K562 (cell line): Measurements from ENCODE around the gene G6PD. TPM values are rescaled to one million over a fixed set of nuclear protein-coding genes. Genes with fewer than 3 reads are reported as not detected.

Experiments
- ATAC-seq: fragments of 200-7000 bp; cut with Tn5 transposase; 3 replicates; pipeline ENCODE4 v1.9.1; 2020; ENCODE audit warnings: moderate library complexity
- BruUV-seq: library from RNA; stranded (reverse); fragments of 400-500 nt; replicated peaks from 2 replicates; lab custom pipeline; 2021; lab: Mats Ljungman, UMichigan
- CTCF ChIA-PET: fragments of 300-600 bp; formaldehyde crosslinking; extraction: SDS; loops from one replicate; lab custom pipeline; 2021; ENCODE audit warnings: low intra/inter-chr PET ratio; lab: Yijun Ruan, JAX
- POLR2A ChIA-PET: fragments of 300-600, 350-650 bp; sonication (Branson Sonifier 250); formaldehyde crosslinking; extraction: SDS; loops from one replicate; lab custom pipeline; 2021; ENCODE audit warnings: antibody characterized with exemption, inconsistent platforms; lab: Yijun Ruan, JAX
- DNase-seq, 4 experiments: peaks; one replicate each; pipeline versions ENCODE4 v3.0.0 to v3.0.0-alpha.2; 2011 to 2018; ENCODE audit warnings: low spot score in 3 of 4, mixed read lengths in 3 of 4; ENCODE audit errors: extremely low read depth in 1 of 4
- FAIRE-seq: peaks from 2 replicates; lab custom pipeline; 2011; peaks lifted over from hg19 to GRCh38; lab: Jason Lieb, UNC
- H2AFZ ChIP-seq: 2 replicates; pipeline ENCODE4 v1.6.0; 2011; ENCODE audit warnings: low read depth, low read length, control low read depth, inconsistent platforms
- H3K27ac ChIP-seq: fragments of 200-600 bp; 3 replicates; pipeline ENCODE4 v1.8.0; 2011; ENCODE audit warnings: low read depth, mild to moderate bottlenecking, control low read depth, inconsistent platforms, low read length, moderate library complexity, mixed read lengths; ENCODE audit errors: extremely low read depth
- H3K27me3 ChIP-seq, 2 experiments: fragments of 300-600 bp in 1 of 2; 2 replicates in 1 of 2; 3 replicates in 1 of 2; pipeline versions ENCODE4 v1.6.0 to v1.8.0; 2011; ENCODE audit warnings: inconsistent platforms in 2 of 2, low read length in 2 of 2, mild to moderate bottlenecking in 1 of 2, mixed read lengths in 1 of 2, moderate library complexity in 1 of 2; ENCODE audit not compliant: control insufficient read depth in 2 of 2, insufficient read depth in 2 of 2
- H3K36me3 ChIP-seq: fragments of 300-600 bp; 3 replicates; pipeline ENCODE4 v1.8.0; 2011; ENCODE audit warnings: mild to moderate bottlenecking, low read length, inconsistent platforms; ENCODE audit not compliant: control insufficient read depth, insufficient read depth
- H3K4me1 ChIP-seq, 2 experiments: fragments of 200-600 bp in 1 of 2; replicated peaks in 1 of 2; 2 replicates in 1 of 2; 3 replicates in 1 of 2; pipeline versions ENCODE4 v1.5.1 to v1.8.0; 2011; ENCODE audit warnings: inconsistent platforms in 2 of 2, low read length in 2 of 2, mild to moderate bottlenecking in 1 of 2, mixed read lengths in 1 of 2, moderate library complexity in 1 of 2; ENCODE audit not compliant: control insufficient read depth in 2 of 2, insufficient read depth in 2 of 2
- H3K4me2 ChIP-seq: 2 replicates; pipeline ENCODE4 v1.6.1; 2011; ENCODE audit warnings: low read length, control low read depth, inconsistent platforms, mixed read lengths; ENCODE audit not compliant: insufficient read depth
- H3K4me3 ChIP-seq: fragments of 200-600 bp; sonication (generic), shearing (Covaris generic); 2 replicates; pipeline ENCODE4 v1.5.1; 2016; ENCODE audit warnings: control low read depth, inconsistent platforms
- H3K79me2 ChIP-seq: fragments of 200-600 bp; 3 replicates; pipeline ENCODE4 v1.8.0; 2011; ENCODE audit warnings: low read length, inconsistent platforms; ENCODE audit not compliant: control insufficient read depth, insufficient read depth
- H3K9ac ChIP-seq, 2 experiments: 2 replicates each; pipeline versions ENCODE4 v1.6.0 to v1.6.1; 2011; ENCODE audit warnings: low read depth in 2 of 2, low read length in 2 of 2, control low read depth in 1 of 2, inconsistent platforms in 1 of 2, mild to moderate bottlenecking in 1 of 2, mixed read lengths in 1 of 2; ENCODE audit not compliant: insufficient read depth in 1 of 2
- H3K9me1 ChIP-seq: one replicate; pipeline ENCODE4 v1.6.0; 2011; ENCODE audit warnings: inconsistent platforms, mild to moderate bottlenecking, low read length, moderate library complexity; ENCODE audit not compliant: control insufficient read depth, insufficient read depth
- H3K9me3 ChIP-seq: replicated peaks from 2 replicates; pipeline ENCODE4 v1.5.1; 2011; ENCODE audit warnings: low read depth, low read length, inconsistent platforms; ENCODE audit not compliant: control insufficient read depth, insufficient read depth
- H4K20me1 ChIP-seq: replicated peaks from 2 replicates; pipeline ENCODE4 v1.6.1; 2011; ENCODE audit warnings: low read length, inconsistent platforms, mixed read lengths; ENCODE audit not compliant: control insufficient read depth, insufficient read depth
- CHD2 ChIP-seq: IDR thresholded peaks from 2 replicates; pipeline ENCODE4 v1.6.1; 2011; ENCODE audit warnings: low read depth, low read length
- DNMT1 ChIP-seq: fragments of 450-650 bp; IDR thresholded peaks from 2 replicates; pipeline ENCODE4 v1.6.1; 2016; ENCODE audit warnings: antibody characterized with exemption, mild to moderate bottlenecking
- FOXJ3 ChIP-seq: sonication (generic); formaldehyde crosslinking; IDR thresholded peaks from 2 replicates; pipeline ENCODE4 v1.4.0; 2020; ENCODE audit warnings: mild to moderate bottlenecking, missing genetic modification reagents
- HDAC8 ChIP-seq: fragments of 450-650 bp; IDR thresholded peaks from 2 replicates; pipeline ENCODE4 v1.6.1; 2016; ENCODE audit warnings: mild to moderate bottlenecking, missing genetic modification characterization, moderate library complexity, missing compliant biosample characterization
- HINFP ChIP-seq: fragments of 450-650 bp; conservative IDR thresholded peaks from 2 replicates; pipeline ENCODE4 v1.6.1; 2016; ENCODE audit warnings: missing genetic modification characterization, low read depth, mild to moderate bottlenecking, control low read depth, missing compliant biosample characterization
- IRF1 ChIP-seq: sonication (generic); formaldehyde crosslinking; IDR thresholded peaks from 2 replicates; pipeline ENCODE4 v1.8.0; 2022; ENCODE audit warnings: missing genetic modification reagents, mild to moderate bottlenecking, borderline replicate concordance
- PHB2 ChIP-seq: fragments of 450-650 bp; IDR thresholded peaks from 2 replicates; pipeline ENCODE4 v1.6.1; 2017; ENCODE audit warnings: low read depth
- PKNOX1 ChIP-seq: fragments of 450-650 bp; IDR thresholded peaks from 2 replicates; pipeline ENCODE4 v1.6.1; 2016
- RFX1 ChIP-seq: fragments of 450-650 bp; IDR thresholded peaks from 2 replicates; pipeline ENCODE4 v1.6.1; 2016; ENCODE audit warnings: mild to moderate bottlenecking, moderate library complexity
- ZKSCAN1 ChIP-seq: fragments of 150-350 bp; IDR thresholded peaks from 2 replicates; pipeline ENCODE4 v1.6.1; 2016; ENCODE audit warnings: low read depth, low read length
- ZMIZ1 ChIP-seq, 2 experiments: fragments of 150-350 bp in 1 of 2; IDR thresholded peaks; 2 replicates each; pipeline ENCODE4 v1.6.1; 2012 to 2016; ENCODE audit warnings: low read depth in 2 of 2, low read length in 2 of 2, mild to moderate bottlenecking in 1 of 2, moderate library complexity in 1 of 2
- ZNF174 ChIP-seq: fragments of 250-450 bp; sonication (Bioruptor Pico); IDR thresholded peaks from 2 replicates; pipeline ENCODE4 v1.4.0; 2020; ENCODE audit warnings: mild to moderate bottlenecking
- ZNF41 ChIP-seq: fragments of 250-450 bp; sonication (Bioruptor Pico); conservative IDR thresholded peaks from 2 replicates; pipeline ENCODE4 v1.4.0; 2020; ENCODE audit warnings: mild to moderate bottlenecking
- ZNF445 ChIP-seq: fragments of 250-450 bp; sonication (Bioruptor Pico); IDR thresholded peaks from 2 replicates; pipeline ENCODE4 v1.4.0; 2020; ENCODE audit warnings: low read depth, mild to moderate bottlenecking, moderate library complexity
- ZNF696 ChIP-seq: fragments of 250-450 bp; sonication (Bioruptor Pico); conservative IDR thresholded peaks from 2 replicates; pipeline ENCODE4 v1.4.0; 2020; ENCODE audit warnings: mild to moderate bottlenecking, moderate library complexity
- WGBS: fragments of 100-300 bp; shearing (Covaris generic); methylation state at CpG from one replicate; pipeline ENCODE4 v1.1.6; 2016; ENCODE audit warnings: low coverage, mixed read lengths; ENCODE audit not compliant: insufficient coverage; ENCODE audit errors: missing lambda C conversion rate; 5-methylcytosine and 5-hydroxymethylcytosine counted together
- in situ Hi-C: fragments of 300-500 bp; cut with MboI; formaldehyde crosslinking; loops from 4 replicates; pipeline ENCODE4 v1.15.0; 2018; ENCODE audit warnings: inconsistent platforms, mixed read lengths
- intact Hi-C: fragments of 100-400 bp; cut with micrococcal nuclease; formaldehyde crosslinking; loops from 2 replicates; pipeline ENCODE4 v1.14.2; 2022
- polyA plus RNA-seq, 8 experiments: library from polyadenylated mRNA; depleted of rRNA in 4 of 8; stranded (reverse) in 5 of 8; unstranded in 3 of 8; fragments of >200 nt; fragmentation: Nextera tagmentation in 2 of 8; fragmentation: Illumina TruSeq in 1 of 8; extraction: Ambion mirVana in 2 of 8; extraction: Trizol in 1 of 8; gene quantifications; 2 replicates each; pipeline versions ENCODE4 v1.2.1 to v1.2.3, GENCODE V29; 2011 to 2014; ENCODE audit warnings: inconsistent platforms in 1 of 8, missing spikeins in 1 of 8
- total RNA-seq, 7 experiments: library from RNA; depleted of rRNA in 6 of 7; stranded (reverse); fragments of >200 nt in 6 of 7; fragmentation: Illumina TruSeq in 2 of 7; extraction: Trizol in 2 of 7; gene quantifications; 2 replicates each; pipeline versions ENCODE4 v1.2.1 to v1.2.3, GENCODE V29; 2011 to 2021; ENCODE audit warnings: low replicate concordance in 1 of 7

Gene G6PD
- total and polyA plus RNA-seq, 9 of the 15 experiments (the other 6 are each of a cell fraction or from before 2014, with no cell fraction given) = 2.9 to 222 (median 66.4) TPM

GRCh38 chrX:154502989-154503388 lies 43.7 kb downstream of the G6PD start:
- FAIRE-seq (no peak), DNase-seq (no peak), ATAC-seq (no peak; the same call in 2 of the 3 replicates)
- no peaks in the 10 kb centered on the region for H3K27me3 ChIP-seq
- ChIA-PET CTCF (no interaction called here), POLR2A (interaction anchor here (1.8 kb wide), 1 partner anchor 12 kb away, joined by 8 read pairs; the partner anchor contains the start of gene SLC10A3)
- no peaks in the 10 kb centered on the region for H3K9me1 ChIP-seq
- TF ChIP-seq DNMT1 (no peak), ZMIZ1 (IDR thresholded peaks at IDR 0.05; ENCODE audit: low read depth in 2 of 2, low read length in 2 of 2) (no peak), HDAC8 (tag) (no peak), HINFP (tag) (no peak), ZKSCAN1 (no peak), ZNF41 (no peak), ZNF445 (CRISPR knock-in tag) (no peak), IRF1 (no peak), ZNF174 (CRISPR knock-in tag) (no peak), PKNOX1 (no peak), ZNF696 (CRISPR knock-in tag) (no peak), CHD2 (no peak), PHB2 (no peak), FOXJ3 (CRISPR knock-in tag) (no peak), RFX1 (no peak)
- no peak overlapping the region for H3K4me3 ChIP-seq
- no peak overlapping the region; the same call in 1 of the 2 replicates for H3K4me2 ChIP-seq
- no peak overlapping the region for H3K27ac ChIP-seq
- H3K9me3 ChIP-seq = no peaks in the 10 kb centered on the region; the same call in 1 of the 2 replicates
- peaks cover 31% of the 10 kb centered on the region; the same call in 2 of the 3 replicates for H3K36me3 ChIP-seq
- in situ Hi-C loops = no loop called here
- H3K9ac ChIP-seq = no peak overlapping the region
- WGBS = 60% methylated on average over 3 of the region's 3 CpGs
- no TSS peak for BruUV-seq
- no peaks in the 10 kb centered on the region for H4K20me1 ChIP-seq
- intact Hi-C loops = no loop called here
- H3K79me2 ChIP-seq = no peaks in the 10 kb centered on the region
- H3K4me1 ChIP-seq = peaks cover 4 to 8% of the 10 kb centered on the region in 2 experiments; a peak in 3 of 5 replicates
- H2AFZ ChIP-seq = no peak overlapping the region
